GM23338 (cell line): ENCODE results near the gene PLK2. TPM values are rescaled to one million over a fixed set of nuclear protein-coding genes. Genes with fewer than 3 reads are reported as not detected.

Experiments used
- ATAC-seq: fragments of 200-7000 bp; cut with Tn5 transposase; 3 replicates; pipeline ENCODE4 v1.9.1; 2020
- DNase-seq: peaks from one replicate; pipeline ENCODE4 v3.0.0-alpha.2; 2015; ENCODE audit warnings: low spot score
- H2AFZ ChIP-seq: fragments of 200-600 bp; sonication (generic); 2 replicates; pipeline ENCODE4 v1.8.0; 2016; ENCODE audit warnings: antibody characterized with exemption, mild to moderate bottlenecking, moderate library complexity
- H3F3A ChIP-seq: fragments of 200-600 bp; sonication (generic); replicated peaks from 2 replicates; pipeline ENCODE4 v1.8.0; 2017; ENCODE audit warnings: antibody characterized with exemption, mixed run types, low read depth
- H3K27ac ChIP-seq: fragments of 200-600 bp; sonication (generic); 2 replicates; pipeline ENCODE4 v1.6.1; 2016; ENCODE audit warnings: low read depth
- H3K27me3 ChIP-seq: fragments of 200-600 bp; sonication (generic); 2 replicates; pipeline ENCODE4 v1.8.0; 2016; ENCODE audit warnings: mild to moderate bottlenecking, mixed run types, moderate library complexity; ENCODE audit not compliant: insufficient read depth
- H3K36me3 ChIP-seq: fragments of 200-600 bp; sonication (generic); 2 replicates; pipeline ENCODE4 v1.8.0; 2016; ENCODE audit warnings: mild to moderate bottlenecking; ENCODE audit not compliant: insufficient read depth
- H3K4me1 ChIP-seq: fragments of 200-600 bp; sonication (generic); 2 replicates; pipeline ENCODE4 v1.8.0; 2016; ENCODE audit warnings: mild to moderate bottlenecking, moderate library complexity; ENCODE audit not compliant: insufficient read depth
- H3K4me2 ChIP-seq: fragments of 200-600 bp; sonication (generic); 2 replicates; pipeline ENCODE4 v1.7.1; 2017; ENCODE audit warnings: mixed run types
- H3K4me3 ChIP-seq: fragments of 200-600 bp; sonication (generic); 2 replicates; pipeline ENCODE4 v1.6.1; 2016; ENCODE audit warnings: mixed run types
- H3K79me2 ChIP-seq: fragments of 200-600 bp; sonication (generic); replicated peaks from 2 replicates; pipeline ENCODE4 v1.8.0; 2017; ENCODE audit warnings: mild to moderate bottlenecking; ENCODE audit not compliant: insufficient read depth
- H3K9me2 ChIP-seq: fragments of 200-600 bp; sonication (generic); 2 replicates; pipeline ENCODE4 v1.8.0; 2017; ENCODE audit not compliant: insufficient read depth
- H4K20me1 ChIP-seq: fragments of 200-600 bp; sonication (generic); replicated peaks from 2 replicates; pipeline ENCODE4 v1.8.0; 2017; ENCODE audit warnings: mild to moderate bottlenecking; ENCODE audit not compliant: insufficient read depth
- H3K27ac Mint-ChIP-seq: 2 replicates; pipeline ENCODE4 v1.8.0; 2020; ENCODE audit warnings: inconsistent platforms, mild to moderate bottlenecking, moderate library complexity, mixed read lengths
- H3K27me3 Mint-ChIP-seq: 3 replicates; pipeline ENCODE4 v1.8.0; 2022; ENCODE audit warnings: low read depth, mild to moderate bottlenecking, moderate library complexity, mixed read lengths, inconsistent platforms; ENCODE audit not compliant: insufficient read depth, poor library complexity
- H3K36me3 Mint-ChIP-seq: 3 replicates; pipeline ENCODE4 v1.8.0; 2021; ENCODE audit warnings: low read depth, mild to moderate bottlenecking, inconsistent platforms, moderate library complexity, mixed read lengths
- H3K4me1 Mint-ChIP-seq: 3 replicates; pipeline ENCODE4 v1.8.0; 2020; ENCODE audit warnings: mild to moderate bottlenecking, inconsistent platforms, mixed read lengths
- H3K4me3 Mint-ChIP-seq: 3 replicates; pipeline ENCODE4 v1.8.0; 2021; ENCODE audit warnings: moderate library complexity, mild to moderate bottlenecking, inconsistent platforms, mixed read lengths
- H3K9me3 Mint-ChIP-seq: 3 replicates; pipeline ENCODE4 v1.8.0; 2020; ENCODE audit warnings: moderate library complexity, mild to moderate bottlenecking, inconsistent platforms, mixed read lengths
- CREB1 ChIP-seq: fragments of 250-450 bp; sonication (Bioruptor Pico); IDR thresholded peaks from 2 replicates; pipeline ENCODE4 v1.5.0; 2020; ENCODE audit warnings: low read depth, mild to moderate bottlenecking, moderate library complexity
- EZH2 ChIP-seq: fragments of 200-600 bp; sonication (generic); IDR thresholded peaks from one replicate; pipeline ENCODE4 v1.8.0; 2017; ENCODE audit warnings: antibody characterized with exemption, mild to moderate bottlenecking, low read depth; ENCODE audit not compliant: unreplicated experiment
- EZH2phosphoT487 ChIP-seq: fragments of 200-600 bp; sonication (generic); IDR thresholded peaks from one replicate; pipeline ENCODE4 v1.8.1; 2018; ENCODE audit warnings: antibody characterized with exemption; ENCODE audit not compliant: unreplicated experiment
- JUNB ChIP-seq: IDR thresholded peaks from one replicate; pipeline ENCODE4 v1.6.1; 2016; ENCODE audit warnings: antibody characterized with exemption; ENCODE audit not compliant: unreplicated experiment
- NANOG ChIP-seq: IDR thresholded peaks from 2 replicates; pipeline ENCODE4 v1.6.1; 2016; ENCODE audit warnings: antibody characterized with exemption, borderline replicate concordance
- ZNF114 ChIP-seq: fragments of 250-450 bp; sonication (Bioruptor Pico); IDR thresholded peaks from 2 replicates; pipeline ENCODE4 v1.5.0; 2020; ENCODE audit warnings: mild to moderate bottlenecking, moderate library complexity
- polyA plus RNA-seq: library from polyadenylated mRNA; unstranded; fragments of >200 nt; fragmentation: Nextera tagmentation; extraction: Ambion mirVana; gene quantifications from 2 replicates; pipeline ENCODE4 v1.2.1, GENCODE V29; 2016
- total RNA-seq: library from RNA; depleted of rRNA; stranded (reverse); fragments of >200 nt; shearing (Covaris generic); gene quantifications from 2 replicates; pipeline ENCODE4 v1.2.3, GENCODE V29; 2014
- TF ChIP-seq, protein P1 (sequence below), 2 experiments: fragments of 200-600 bp in 1 of 2; sonication (generic) in 1 of 2; conservative IDR thresholded peaks; 2 replicates each; pipeline versions ENCODE4 v1.5.1 to v1.6.1; 2016 to 2017; ENCODE audit warnings: antibody characterized with exemption in 2 of 2, low read depth in 2 of 2, mild to moderate bottlenecking in 2 of 2, moderate library complexity in 1 of 2
- TF ChIP-seq, protein P2 (sequence below): fragments of 250-450 bp; sonication (Bioruptor Pico); IDR thresholded peaks from 2 replicates; pipeline ENCODE4 v1.5.0; 2020; ENCODE audit warnings: mild to moderate bottlenecking, moderate library complexity

Gene PLK2
- total and polyA plus RNA-seq, 2 experiments from 2014 or later: 13.5 to 30.0 TPM

DNA sequence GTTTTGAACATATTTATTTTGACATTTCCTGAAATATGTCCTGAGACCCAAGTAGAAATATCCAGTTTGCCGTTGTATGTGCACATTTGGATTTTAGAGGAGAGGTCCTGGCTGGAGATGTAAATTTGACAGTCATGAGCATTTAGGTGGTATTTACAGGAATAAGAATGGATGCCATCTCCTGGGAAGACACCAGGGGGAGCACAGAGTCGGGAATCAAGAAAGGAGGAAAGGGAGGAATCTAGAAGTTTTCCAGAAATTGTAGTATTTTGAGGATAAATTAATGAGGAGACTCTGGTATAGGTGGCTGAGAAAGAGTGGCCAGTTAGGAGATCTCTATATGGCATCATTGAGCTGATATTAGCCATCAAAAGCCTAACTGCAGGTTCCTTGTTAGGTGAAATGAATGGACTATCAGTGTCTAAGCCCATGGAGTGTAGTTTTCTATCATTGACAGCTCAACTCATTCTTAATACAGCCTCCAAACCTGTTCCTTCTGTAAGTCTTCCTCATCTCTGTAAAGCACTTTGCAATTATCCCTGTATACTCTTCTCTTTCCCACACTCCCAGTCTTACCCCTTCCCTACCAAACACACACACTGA, 38.6 kb upstream of the PLK2 start:
- Histone ChIP-seq H4K20me1 (no peaks in the 10 kb centered on the region), H3K27ac (no peak overlapping the region), H3K4me1 (peaks cover 9% of the 10 kb centered on the region), H3K79me2 (no peaks in the 10 kb centered on the region), H3F3A (no peaks in the 10 kb centered on the region), H3K27me3 (no peaks in the 10 kb centered on the region), H3K4me2 (no peak overlapping the region), H3K4me3 (no peak overlapping the region), H3K36me3 (no peaks in the 10 kb centered on the region), H3K9me2 (no peaks in the 10 kb centered on the region), H2AFZ (no peak overlapping the region)
- H3K4me1 Mint-ChIP-seq: peaks cover 7% of the 10 kb centered on the region; the same call in 2 of the 3 replicates
- H3K4me3 Mint-ChIP-seq: no peak overlapping the region
- peak; percentile 64 for ATAC-seq
- peaks cover 5% of the 10 kb centered on the region for H3K27me3 Mint-ChIP-seq
- no peak overlapping the region for H3K27ac Mint-ChIP-seq
- no peaks in the 10 kb centered on the region for H3K36me3 Mint-ChIP-seq
- DNase-seq: peak; percentile 77
- no peaks in the 10 kb centered on the region for H3K9me3 Mint-ChIP-seq
- no peak for TF ChIP-seq JUNB
- TF ChIP-seq, protein P1, sequence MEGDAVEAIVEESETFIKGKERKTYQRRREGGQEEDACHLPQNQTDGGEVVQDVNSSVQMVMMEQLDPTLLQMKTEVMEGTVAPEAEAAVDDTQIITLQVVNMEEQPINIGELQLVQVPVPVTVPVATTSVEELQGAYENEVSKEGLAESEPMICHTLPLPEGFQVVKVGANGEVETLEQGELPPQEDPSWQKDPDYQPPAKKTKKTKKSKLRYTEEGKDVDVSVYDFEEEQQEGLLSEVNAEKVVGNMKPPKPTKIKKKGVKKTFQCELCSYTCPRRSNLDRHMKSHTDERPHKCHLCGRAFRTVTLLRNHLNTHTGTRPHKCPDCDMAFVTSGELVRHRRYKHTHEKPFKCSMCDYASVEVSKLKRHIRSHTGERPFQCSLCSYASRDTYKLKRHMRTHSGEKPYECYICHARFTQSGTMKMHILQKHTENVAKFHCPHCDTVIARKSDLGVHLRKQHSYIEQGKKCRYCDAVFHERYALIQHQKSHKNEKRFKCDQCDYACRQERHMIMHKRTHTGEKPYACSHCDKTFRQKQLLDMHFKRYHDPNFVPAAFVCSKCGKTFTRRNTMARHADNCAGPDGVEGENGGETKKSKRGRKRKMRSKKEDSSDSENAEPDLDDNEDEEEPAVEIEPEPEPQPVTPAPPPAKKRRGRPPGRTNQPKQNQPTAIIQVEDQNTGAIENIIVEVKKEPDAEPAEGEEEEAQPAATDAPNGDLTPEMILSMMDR (conservative IDR thresholded peaks at IDR 0.05; ENCODE audit: low read depth in 2 of 2): peak; percentile 78 to 92

DNA sequence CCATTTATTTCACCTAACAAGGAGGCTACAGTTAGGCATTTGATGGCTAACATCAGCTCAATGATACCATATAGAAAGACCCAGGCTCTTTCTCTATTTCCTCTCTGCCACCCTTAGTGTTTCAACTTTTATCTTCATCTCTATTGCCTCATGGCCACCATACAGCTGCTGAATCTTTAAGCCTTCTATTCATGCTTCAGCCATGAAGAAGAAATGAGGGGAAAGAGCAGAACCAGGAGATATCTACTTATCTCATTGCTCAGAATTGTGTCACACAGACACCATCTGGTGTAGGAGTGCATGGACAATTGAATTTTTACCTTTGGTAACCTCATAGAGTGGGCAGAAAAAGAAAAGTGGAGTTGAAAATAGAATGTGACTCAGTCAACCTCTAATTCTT, 38.0 kb upstream of the PLK2 start:
- Histone ChIP-seq H3K4me2 (no peak overlapping the region), H3K4me1 (peaks cover 9% of the 10 kb centered on the region), H2AFZ (no peak overlapping the region), H4K20me1 (no peaks in the 10 kb centered on the region), H3K79me2 (no peaks in the 10 kb centered on the region), H3F3A (no peaks in the 10 kb centered on the region), H3K36me3 (no peaks in the 10 kb centered on the region), H3K9me2 (no peaks in the 10 kb centered on the region), H3K4me3 (no peak overlapping the region), H3K27ac (no peak overlapping the region), H3K27me3 (no peaks in the 10 kb centered on the region)
- H3K4me3 Mint-ChIP-seq: no peak overlapping the region
- H3K27me3 Mint-ChIP-seq: peaks cover 5% of the 10 kb centered on the region
- no peak for ATAC-seq
- H3K4me1 Mint-ChIP-seq: peaks cover 5% of the 10 kb centered on the region; the same call in 2 of the 3 replicates
- H3K9me3 Mint-ChIP-seq: no peaks in the 10 kb centered on the region
- no peak for DNase-seq
- no peak overlapping the region for H3K27ac Mint-ChIP-seq
- no peaks in the 10 kb centered on the region for H3K36me3 Mint-ChIP-seq
- TF ChIP-seq, protein P2, sequence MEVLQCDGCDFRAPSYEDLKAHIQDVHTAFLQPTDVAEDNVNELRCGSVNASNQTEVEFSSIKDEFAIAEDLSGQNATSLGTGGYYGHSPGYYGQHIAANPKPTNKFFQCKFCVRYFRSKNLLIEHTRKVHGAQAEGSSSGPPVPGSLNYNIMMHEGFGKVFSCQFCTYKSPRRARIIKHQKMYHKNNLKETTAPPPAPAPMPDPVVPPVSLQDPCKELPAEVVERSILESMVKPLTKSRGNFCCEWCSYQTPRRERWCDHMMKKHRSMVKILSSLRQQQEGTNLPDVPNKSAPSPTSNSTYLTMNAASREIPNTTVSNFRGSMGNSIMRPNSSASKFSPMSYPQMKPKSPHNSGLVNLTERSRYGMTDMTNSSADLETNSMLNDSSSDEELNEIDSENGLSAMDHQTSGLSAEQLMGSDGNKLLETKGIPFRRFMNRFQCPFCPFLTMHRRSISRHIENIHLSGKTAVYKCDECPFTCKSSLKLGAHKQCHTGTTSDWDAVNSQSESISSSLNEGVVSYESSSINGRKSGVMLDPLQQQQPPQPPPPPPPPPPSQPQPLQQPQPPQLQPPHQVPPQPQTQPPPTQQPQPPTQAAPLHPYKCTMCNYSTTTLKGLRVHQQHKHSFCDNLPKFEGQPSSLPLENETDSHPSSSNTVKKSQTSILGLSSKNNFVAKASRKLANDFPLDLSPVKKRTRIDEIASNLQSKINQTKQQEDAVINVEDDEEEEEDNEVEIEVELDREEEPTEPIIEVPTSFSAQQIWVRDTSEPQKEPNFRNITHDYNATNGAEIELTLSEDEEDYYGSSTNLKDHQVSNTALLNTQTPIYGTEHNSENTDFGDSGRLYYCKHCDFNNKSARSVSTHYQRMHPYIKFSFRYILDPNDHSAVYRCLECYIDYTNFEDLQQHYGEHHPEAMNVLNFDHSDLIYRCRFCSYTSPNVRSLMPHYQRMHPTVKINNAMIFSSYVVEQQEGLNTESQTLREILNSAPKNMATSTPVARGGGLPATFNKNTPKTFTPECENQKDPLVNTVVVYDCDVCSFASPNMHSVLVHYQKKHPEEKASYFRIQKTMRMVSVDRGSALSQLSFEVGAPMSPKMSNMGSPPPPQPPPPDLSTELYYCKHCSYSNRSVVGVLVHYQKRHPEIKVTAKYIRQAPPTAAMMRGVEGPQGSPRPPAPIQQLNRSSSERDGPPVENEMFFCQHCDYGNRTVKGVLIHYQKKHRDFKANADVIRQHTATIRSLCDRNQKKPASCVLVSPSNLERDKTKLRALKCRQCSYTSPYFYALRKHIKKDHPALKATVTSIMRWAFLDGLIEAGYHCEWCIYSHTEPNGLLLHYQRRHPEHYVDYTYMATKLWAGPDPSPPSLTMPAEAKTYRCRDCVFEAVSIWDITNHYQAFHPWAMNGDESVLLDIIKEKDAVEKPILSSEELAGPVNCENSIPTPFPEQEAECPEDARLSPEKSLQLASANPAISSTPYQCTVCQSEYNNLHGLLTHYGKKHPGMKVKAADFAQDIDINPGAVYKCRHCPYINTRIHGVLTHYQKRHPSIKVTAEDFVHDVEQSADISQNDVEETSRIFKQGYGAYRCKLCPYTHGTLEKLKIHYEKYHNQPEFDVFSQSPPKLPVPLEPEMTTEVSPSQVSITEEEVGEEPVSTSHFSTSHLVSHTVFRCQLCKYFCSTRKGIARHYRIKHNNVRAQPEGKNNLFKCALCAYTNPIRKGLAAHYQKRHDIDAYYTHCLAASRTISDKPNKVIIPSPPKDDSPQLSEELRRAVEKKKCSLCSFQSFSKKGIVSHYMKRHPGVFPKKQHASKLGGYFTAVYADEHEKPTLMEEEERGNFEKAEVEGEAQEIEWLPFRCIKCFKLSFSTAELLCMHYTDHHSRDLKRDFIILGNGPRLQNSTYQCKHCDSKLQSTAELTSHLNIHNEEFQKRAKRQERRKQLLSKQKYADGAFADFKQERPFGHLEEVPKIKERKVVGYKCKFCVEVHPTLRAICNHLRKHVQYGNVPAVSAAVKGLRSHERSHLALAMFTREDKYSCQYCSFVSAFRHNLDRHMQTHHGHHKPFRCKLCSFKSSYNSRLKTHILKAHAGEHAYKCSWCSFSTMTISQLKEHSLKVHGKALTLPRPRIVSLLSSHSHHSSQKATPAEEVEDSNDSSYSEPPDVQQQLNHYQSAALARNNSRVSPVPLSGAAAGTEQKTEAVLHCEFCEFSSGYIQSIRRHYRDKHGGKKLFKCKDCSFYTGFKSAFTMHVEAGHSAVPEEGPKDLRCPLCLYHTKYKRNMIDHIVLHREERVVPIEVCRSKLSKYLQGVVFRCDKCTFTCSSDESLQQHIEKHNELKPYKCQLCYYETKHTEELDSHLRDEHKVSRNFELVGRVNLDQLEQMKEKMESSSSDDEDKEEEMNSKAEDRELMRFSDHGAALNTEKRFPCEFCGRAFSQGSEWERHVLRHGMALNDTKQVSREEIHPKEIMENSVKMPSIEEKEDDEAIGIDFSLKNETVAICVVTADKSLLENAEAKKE (CRISPR knock-in tag): no peak
- TF ChIP-seq EZH2phosphoT487 (no peak), JUNB (no peak), EZH2 (no peak), NANOG (no peak), ZNF114 (no peak), CREB1 (no peak)
- TF ChIP-seq, protein P1 (conservative IDR thresholded peaks at IDR 0.05; ENCODE audit: low read depth in 2 of 2): no peak
